H4 (cell line): ENCODE data around the gene PCDHGA10. TPM values are rescaled to one million over a fixed set of nuclear protein-coding genes. Genes with fewer than 3 reads are reported as not detected.
"Not testable (repeated sequence)": the region's sequence is repeated elsewhere in the genome, so short reads cannot be mapped to it uniquely, and the experiment has no call there.

Source experiments
- DNase-seq: peaks from one replicate; pipeline ENCODE4 v3.0.0-alpha.2; 2015; ENCODE audit warnings: low spot score
- total RNA-seq: library from RNA; depleted of rRNA; stranded (reverse); fragments of >200 nt; shearing (Covaris generic); gene quantifications from 2 replicates; pipeline ENCODE4 v1.2.3, GENCODE V29; 2014; rRNA removed

Gene PCDHGA10
- total RNA-seq, 1 experiment from 2014 or later = 1.9 TPM

GRCh38 chr5:141420855-141421488 lies 8.2 kb downstream of the PCDHGA10 start, which contains the start of gene PCDHGA11:
PCDHGA11 (plus strand) TSS chr5:141421051; CDS start chr5:141421228, 177 bp downstream.
- no peak for DNase-seq

DNA sequence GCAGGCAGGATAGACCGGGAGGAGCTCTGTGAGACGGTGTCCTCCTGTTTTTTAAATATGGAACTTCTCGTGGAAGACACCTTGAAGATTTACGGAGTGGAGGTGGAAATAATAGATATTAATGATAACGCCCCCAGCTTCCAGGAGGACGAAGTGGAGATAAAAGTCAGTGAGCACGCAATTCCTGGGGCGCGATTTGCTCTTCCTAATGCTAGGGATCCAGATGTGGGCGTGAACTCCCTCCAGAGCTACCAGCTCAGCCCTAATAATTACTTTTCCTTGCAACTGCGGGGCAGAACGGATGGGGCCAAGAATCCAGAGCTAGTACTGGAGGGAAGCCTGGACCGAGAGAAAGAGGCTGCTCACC lies 8.7 kb downstream of the PCDHGA10 start:
- no peak for DNase-seq

- no peak for DNase-seq
These were observed 10.0 kb downstream of the PCDHGA10 start for GRCh38 chr5:141422742-141423291.

DNA sequence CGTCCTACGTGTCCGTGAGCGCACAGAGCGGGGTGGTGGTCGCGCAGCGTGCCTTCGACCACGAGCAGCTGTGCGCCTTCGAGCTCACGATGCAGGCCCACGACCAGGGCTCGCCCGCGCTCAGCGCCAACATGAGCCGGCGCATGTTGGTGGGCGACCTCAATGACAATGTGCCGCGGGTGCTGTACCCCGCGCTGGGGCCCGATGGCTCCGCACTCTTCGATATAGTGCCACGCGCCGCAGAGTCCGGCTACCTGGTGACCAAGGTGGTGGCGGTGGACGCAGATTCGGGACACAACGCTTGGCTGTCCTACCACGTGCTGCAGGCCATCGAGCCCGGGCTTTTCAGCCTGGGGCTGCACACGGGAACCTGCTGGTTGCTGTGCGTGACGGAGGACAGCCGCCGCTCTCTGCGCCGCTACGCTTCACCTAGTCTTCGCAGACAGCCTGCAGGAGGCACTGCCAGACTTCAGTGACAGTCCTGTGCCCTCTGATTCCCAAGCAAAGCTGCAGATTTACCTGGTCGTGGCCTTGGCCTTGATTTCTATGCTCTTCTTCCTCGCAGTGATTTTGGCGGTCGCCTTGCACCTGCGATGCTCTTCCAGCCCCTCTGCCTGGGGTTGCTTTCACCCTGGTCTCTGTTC lies 15.1 kb downstream of the PCDHGA10 start:
- DNase-seq = no peak

- DNase-seq = no peak
These were observed 17.7 kb downstream of the PCDHGA10 start, which contains the start of gene PCDHGA12 for GRCh38 chr5:141430332-141431113. PCDHGA12 (plus strand) TSS chr5:141430507; CDS start chr5:141430760, 253 bp downstream.

GRCh38 chr5:141431286-141431685 lies 18.5 kb downstream of the PCDHGA10 start:
- no peak for DNase-seq

GRCh38 chr5:141432308-141432707 lies 19.5 kb downstream of the PCDHGA10 start:
- DNase-seq = not testable (repeated sequence)

DNA sequence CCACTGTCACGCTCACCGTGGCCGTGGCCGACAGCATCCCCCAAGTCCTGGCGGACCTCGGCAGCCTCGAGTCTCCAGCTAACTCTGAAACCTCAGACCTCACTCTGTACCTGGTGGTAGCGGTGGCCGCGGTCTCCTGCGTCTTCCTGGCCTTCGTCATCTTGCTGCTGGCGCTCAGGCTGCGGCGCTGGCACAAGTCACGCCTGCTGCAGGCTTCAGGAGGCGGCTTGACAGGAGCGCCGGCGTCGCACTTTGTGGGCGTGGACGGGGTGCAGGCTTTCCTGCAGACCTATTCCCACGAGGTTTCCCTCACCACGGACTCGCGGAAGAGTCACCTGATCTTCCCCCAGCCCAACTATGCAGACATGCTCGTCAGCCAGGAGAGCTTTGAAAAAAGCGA lies 19.9 kb downstream of the PCDHGA10 start:
- not testable (repeated sequence) for DNase-seq

DNA sequence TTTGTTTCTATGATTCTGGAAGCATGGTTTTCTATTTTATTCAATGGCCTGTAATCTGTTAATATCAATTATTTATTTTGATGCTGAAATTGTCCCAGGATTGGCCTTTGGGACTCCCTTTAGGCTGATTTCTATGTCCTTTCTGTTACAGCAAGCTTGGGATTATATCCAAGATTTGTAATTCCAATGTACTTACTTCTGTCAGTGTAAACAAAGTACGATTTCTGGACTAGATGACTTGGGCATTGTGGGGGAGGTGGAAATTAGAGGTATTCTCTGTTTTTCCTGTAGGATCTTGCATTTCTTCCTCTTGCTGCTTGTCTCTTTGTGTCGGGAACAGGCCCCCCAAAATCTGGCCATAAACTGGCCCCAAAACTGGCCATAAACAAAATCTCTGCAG lies 21.2 kb downstream of the PCDHGA10 start:
- DNase-seq = no peak

DNA sequence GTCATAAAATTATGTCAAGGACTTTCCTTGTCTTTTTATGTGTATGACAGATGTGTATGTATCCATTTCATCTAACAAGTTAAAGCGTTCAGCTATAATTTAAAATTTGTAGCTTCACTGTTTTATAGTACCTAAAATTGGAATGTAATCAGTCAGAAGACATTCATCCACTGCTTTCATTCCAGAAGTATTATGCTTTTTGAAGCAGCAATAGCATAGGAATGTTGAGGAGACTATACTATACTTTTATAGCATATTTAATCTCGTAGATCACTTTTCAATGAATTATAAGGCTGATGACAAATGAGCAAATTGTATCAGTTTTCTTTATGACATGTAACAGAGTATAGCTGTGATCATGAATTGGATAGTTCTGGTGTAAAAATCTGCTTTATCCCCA lies 24.4 kb downstream of the PCDHGA10 start:
- DNase-seq = no peak

GRCh38 chr5:141439411-141440141 lies 26.8 kb downstream of the PCDHGA10 start:
- DNase-seq = no peak

DNA sequence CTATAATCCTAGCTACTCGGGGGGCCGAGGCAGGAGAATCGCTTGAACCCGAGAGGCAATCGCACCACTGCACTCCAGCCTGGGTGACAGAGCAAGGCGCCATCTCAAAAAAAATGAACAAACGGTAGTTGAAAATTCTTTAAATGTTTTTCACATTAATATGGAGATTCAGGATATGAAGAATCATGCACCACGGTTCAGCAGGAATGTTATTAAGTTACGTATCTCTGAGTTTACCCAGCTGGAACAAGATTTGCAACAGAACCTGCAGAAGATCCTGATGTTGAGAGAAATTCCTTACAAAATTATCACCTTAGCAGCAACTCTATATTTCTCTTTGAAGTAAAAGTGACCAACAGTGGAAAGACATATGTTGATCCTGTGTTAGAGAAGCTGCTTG lies 27.6 kb downstream of the PCDHGA10 start:
- no peak for DNase-seq

DNA sequence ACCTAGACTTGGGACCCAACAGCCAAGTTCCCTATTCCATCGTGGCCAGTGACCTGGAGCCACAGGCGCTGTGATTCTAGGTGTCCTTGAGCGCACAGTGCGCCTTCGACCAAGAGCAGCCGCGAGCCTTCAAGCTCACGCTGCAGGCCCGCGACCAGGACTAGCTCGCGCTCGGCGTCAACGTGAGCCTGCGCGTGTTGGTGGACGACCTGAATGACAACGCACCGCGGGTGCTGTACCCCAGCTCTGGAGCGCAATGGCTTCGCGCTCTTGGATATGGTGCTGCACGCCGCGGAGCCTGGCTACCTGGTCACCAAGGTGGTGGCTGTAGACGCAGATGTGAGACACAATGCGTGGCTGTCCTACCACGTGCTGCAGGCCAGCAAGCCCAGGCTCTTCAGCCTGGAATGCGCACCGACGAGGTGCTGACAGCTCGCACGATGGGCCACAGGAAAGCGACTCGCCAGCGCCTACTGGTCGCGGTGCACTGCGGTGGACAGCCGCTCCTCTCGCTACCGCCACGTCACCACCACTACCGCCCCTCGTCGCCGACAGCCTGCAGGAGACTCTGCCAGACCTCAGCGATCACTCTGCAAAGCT lies 28.9 kb downstream of the PCDHGA10 start:
- DNase-seq = no peak

DNA sequence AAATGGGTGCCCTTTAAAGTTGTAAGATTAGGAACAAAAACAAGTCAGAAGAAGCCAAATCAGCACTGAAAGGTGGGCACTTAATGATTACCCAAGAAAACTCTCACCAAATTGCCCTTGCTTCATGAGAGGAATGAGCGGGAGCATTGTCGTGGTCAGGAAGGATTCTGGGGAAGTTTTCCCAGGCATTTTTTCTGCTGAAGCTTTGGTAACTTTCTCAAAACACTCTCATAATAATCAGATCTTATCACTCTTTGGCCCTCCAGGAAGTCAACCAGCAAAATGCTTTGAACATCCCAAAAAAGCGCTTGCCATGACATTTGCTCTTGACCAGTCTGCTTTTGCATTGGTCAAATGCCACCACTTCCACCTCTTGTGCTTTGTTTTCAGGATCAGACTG lies 52.6 kb downstream of the PCDHGA10 start:
- DNase-seq = no peak

Other genes starting within 250 kb of the PCDHGA10 start
- gene PCDHB7, start 240.3 kb upstream of the PCDHGA10 start, total RNA-seq = 5.1 and 6.9 TPM in 2 replicates
- gene PCDHB8, start 235.2 kb upstream of the PCDHGA10 start, total RNA-seq = 12.4 and 12.7 TPM in 2 replicates
- gene PCDHB16, start 230.6 kb upstream of the PCDHGA10 start, total RNA-seq = 3.3 and 3.7 TPM in 2 replicates
- 10.0 and 11.9 TPM in 2 replicates for gene PCDHB9, start 225.8 kb upstream of the PCDHGA10 start, total RNA-seq
- 2.9 and 4.5 TPM in 2 replicates for gene PCDHB10, start 220.6 kb upstream of the PCDHGA10 start, total RNA-seq
- gene PCDHB11, start 213.4 kb upstream of the PCDHGA10 start, total RNA-seq = 4.5 and 5.6 TPM in 2 replicates
- gene PCDHB12, start 204.3 kb upstream of the PCDHGA10 start, total RNA-seq = 5.2 and 5.6 TPM in 2 replicates
- 1.2 and 2.0 TPM in 2 replicates for gene PCDHB13, start 199.1 kb upstream of the PCDHGA10 start, total RNA-seq
- gene PCDHB14, start 189.6 kb upstream of the PCDHGA10 start, total RNA-seq = 5.6 and 6.2 TPM in 2 replicates
- gene PCDHB15, start 167.6 kb upstream of the PCDHGA10 start, total RNA-seq = 0.16 and 2.1 TPM in 2 replicates
- not detected in 2 replicates for gene SLC25A2, start 108.9 kb upstream of the PCDHGA10 start, total RNA-seq
- gene TAF7, start 92.2 kb upstream of the PCDHGA10 start, total RNA-seq = 51.2 and 74.8 TPM in 2 replicates
- gene PCDHGA1, start 82.5 kb upstream of the PCDHGA10 start, total RNA-seq = 0.51 and 1.6 TPM in 2 replicates
- 0.99 and 1.6 TPM in 2 replicates for gene PCDHGA2, start 74.2 kb upstream of the PCDHGA10 start, total RNA-seq
- 10.3 and 11.5 TPM in 2 replicates for gene PCDHGA3, start 69.2 kb upstream of the PCDHGA10 start, total RNA-seq
- gene PCDHGB1, start 62.9 kb upstream of the PCDHGA10 start, total RNA-seq = 0.43 and 3.1 TPM in 2 replicates
- 0.74 and 0.97 TPM in 2 replicates for gene PCDHGA4, start 58.0 kb upstream of the PCDHGA10 start, total RNA-seq
- 1.6 and 1.9 TPM in 2 replicates for gene PCDHGB2, start 53.0 kb upstream of the PCDHGA10 start, total RNA-seq
- gene PCDHGA5, start 48.8 kb upstream of the PCDHGA10 start, total RNA-seq = 0.49 and 0.50 TPM in 2 replicates
- gene PCDHGB3, start 42.7 kb upstream of the PCDHGA10 start, total RNA-seq = 0.87 and 1.2 TPM in 2 replicates
- 0.97 and 1.5 TPM in 2 replicates for gene PCDHGA6, start 39.1 kb upstream of the PCDHGA10 start, total RNA-seq
- 0.27 and 0.29 TPM in 2 replicates for gene PCDHGA7, start 30.2 kb upstream of the PCDHGA10 start, total RNA-seq
- 0.16 and 0.21 TPM in 2 replicates for gene PCDHGB4, start 25.3 kb upstream of the PCDHGA10 start, total RNA-seq
- 0.39 and 0.74 TPM in 2 replicates for gene PCDHGA8, start 20.4 kb upstream of the PCDHGA10 start, total RNA-seq
- 0.04 and 0.43 TPM in 2 replicates for gene PCDHGB5, start 15.0 kb upstream of the PCDHGA10 start, total RNA-seq
- 1.1 and 1.8 TPM in 2 replicates for gene PCDHGA9, start 10.2 kb upstream of the PCDHGA10 start, total RNA-seq
- 0.02 and 0.33 TPM in 2 replicates for gene PCDHGB6, start 5.0 kb upstream of the PCDHGA10 start, total RNA-seq
- gene PCDHGB7, start 4.7 kb downstream of the PCDHGA10 start, total RNA-seq = 0.58 and 1.4 TPM in 2 replicates
- gene PCDHGA11, start 8.1 kb downstream of the PCDHGA10 start, total RNA-seq = 0.66 and 1.3 TPM in 2 replicates
- 0.14 and 0.76 TPM in 2 replicates for gene PCDHGA12, start 17.5 kb downstream of the PCDHGA10 start, total RNA-seq
- gene PCDHGC3, start 63.0 kb downstream of the PCDHGA10 start, total RNA-seq = 50.8 and 61.5 TPM in 2 replicates
- 0.10 TPM in 1 of 2 replicates, not detected in the other for gene PCDHGC4, start 72.0 kb downstream of the PCDHGA10 start, total RNA-seq
- gene PCDHGC5, start 76.1 kb downstream of the PCDHGA10 start, total RNA-seq = 0.06 and 0.18 TPM in 2 replicates
- gene DIAPH1, start 206.0 kb downstream of the PCDHGA10 start, total RNA-seq = 24.3 and 40.7 TPM in 2 replicates
- gene HDAC3, start 223.9 kb downstream of the PCDHGA10 start, total RNA-seq = 76.5 and 82.1 TPM in 2 replicates
- gene RELL2, start 224.0 kb downstream of the PCDHGA10 start, total RNA-seq = 4.5 and 8.4 TPM in 2 replicates
- 5.9 and 11.0 TPM in 2 replicates for gene FCHSD1, start 238.4 kb downstream of the PCDHGA10 start, total RNA-seq